CD4-positive, alpha-beta memory T cell (primary cell): ENCODE results near the gene RPRD1A. TPM values are rescaled to one million over a fixed set of nuclear protein-coding genes. Genes with fewer than 3 reads are reported as not detected.

Experiments
- CTCF ChIA-PET: fragments of 350-600 bp; sonication (Branson Sonifier 250); formaldehyde crosslinking; loops from one replicate; lab custom pipeline; 2021; ENCODE audit warnings: inconsistent platforms; ENCODE audit not compliant: partially characterized antibody; lab: Charles Lee
- POLR2A ChIA-PET: fragments of 350-600 bp; sonication (Branson Sonifier 250); formaldehyde crosslinking; loops from one replicate; lab custom pipeline; 2021; ENCODE audit not compliant: partially characterized antibody; lab: Charles Lee
- DNase-seq, 5 donors: peaks; one replicate each; pipeline versions ENCODE4 v3.0.0 to v3.0.0-alpha.2; 2020 to 2022; ENCODE audit warnings: mixed read lengths in 1 of 5
- H3K27ac ChIP-seq: one replicate; pipeline ENCODE4 v1.7.0; 2013; ENCODE audit warnings: low read depth, low read length
- H3K27me3 ChIP-seq: 2 replicates; pipeline ENCODE4 v1.7.0; 2013; ENCODE audit warnings: mild to moderate bottlenecking, low read length, moderate library complexity; ENCODE audit not compliant: insufficient read depth
- H3K36me3 ChIP-seq: 2 replicates; pipeline ENCODE4 v1.7.0; 2013; ENCODE audit warnings: mild to moderate bottlenecking, low read length, moderate library complexity; ENCODE audit not compliant: insufficient read depth
- H3K4me1 ChIP-seq: 2 replicates; pipeline ENCODE4 v1.7.0; 2013; ENCODE audit warnings: mild to moderate bottlenecking, low read length, moderate library complexity; ENCODE audit not compliant: insufficient read depth
- H3K4me3 ChIP-seq, 2 donors: one replicate each; pipeline ENCODE4 v1.7.0; 2013; ENCODE audit warnings: low read length in 2 of 2, mild to moderate bottlenecking in 1 of 2
- H3K9me3 ChIP-seq, 2 donors: one replicate each; pipeline ENCODE4 v1.7.0; 2013; ENCODE audit warnings: low read length in 2 of 2, control low read depth in 1 of 2; ENCODE audit not compliant: control insufficient read depth in 1 of 2
- H3K27ac Mint-ChIP-seq, 7 donors: one replicate each; pipeline ENCODE4 v1.8.0; 2020 to 2021; ENCODE audit warnings: mixed read lengths in 7 of 7, mild to moderate bottlenecking in 6 of 7, inconsistent platforms in 3 of 7, moderate library complexity in 3 of 7
- H3K27me3 Mint-ChIP-seq, 2 donors: one replicate each; pipeline ENCODE4 v1.8.0; 2020 to 2021; ENCODE audit warnings: mixed read lengths in 2 of 2
- H3K36me3 Mint-ChIP-seq, 2 donors: one replicate each; pipeline ENCODE4 v1.8.0; 2020 to 2021; ENCODE audit warnings: mixed read lengths in 2 of 2, inconsistent platforms in 1 of 2, mild to moderate bottlenecking in 1 of 2
- H3K4me1 Mint-ChIP-seq, 4 donors: one replicate each; pipeline ENCODE4 v1.8.0; 2020 to 2021; ENCODE audit warnings: mixed read lengths in 4 of 4, mild to moderate bottlenecking in 1 of 4
- H3K4me3 Mint-ChIP-seq, 8 donors: one replicate each; pipeline ENCODE4 v1.8.0; 2020 to 2021; ENCODE audit warnings: mixed read lengths in 8 of 8, mild to moderate bottlenecking in 7 of 8, moderate library complexity in 6 of 8, inconsistent platforms in 3 of 8
- H3K9me3 Mint-ChIP-seq, 8 donors: one replicate each; pipeline ENCODE4 v1.8.0; 2020 to 2021; ENCODE audit warnings: mixed read lengths in 8 of 8, mild to moderate bottlenecking in 5 of 8, inconsistent platforms in 3 of 8, moderate library complexity in 1 of 8
- intact Hi-C: fragments of 100-400 bp; cut with micrococcal nuclease; formaldehyde crosslinking; loops from one replicate; pipeline ENCODE4 v1.15.1; 2023
- polyA plus RNA-seq, 2 donors: library from polyadenylated mRNA; unstranded; fragments of 300-500 nt; fragmentation: Illumina TruSeq; gene quantifications; one replicate each; pipeline ENCODE4 v1.2.3, GENCODE V29; 2021
- total RNA-seq, 2 experiments: library from RNA; stranded (reverse); gene quantifications; one replicate each; pipeline ENCODE4 v1.2.3, GENCODE V29; 2021

The RPRD1A gene
- total and polyA plus RNA-seq, 4 experiments from 2014 or later, result 6.1 to 42.3 (median 26.5) TPM

DNA sequence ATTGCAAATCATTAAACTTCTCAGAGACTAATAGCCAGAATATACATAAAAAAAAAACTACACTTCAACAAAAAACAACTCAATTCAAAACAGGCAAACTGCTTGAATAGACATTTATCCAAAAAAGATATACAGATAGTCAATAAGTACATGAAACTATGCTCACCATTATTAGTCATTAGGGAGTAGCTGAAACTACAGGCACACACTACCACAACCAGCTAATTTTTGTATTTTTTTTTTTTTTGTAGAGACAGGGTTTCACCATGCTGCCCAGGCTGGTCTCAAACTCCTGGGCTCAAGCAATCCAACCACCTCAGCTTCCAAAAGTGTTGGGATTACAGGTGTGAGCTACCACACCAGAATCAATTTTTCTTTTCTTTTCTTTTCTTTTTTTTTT, 16.9 kb downstream of the RPRD1A start:
- CTCF ChIA-PET, result no interaction called here
- H3K27ac Mint-ChIP-seq, result no peak overlapping the region

DNA sequence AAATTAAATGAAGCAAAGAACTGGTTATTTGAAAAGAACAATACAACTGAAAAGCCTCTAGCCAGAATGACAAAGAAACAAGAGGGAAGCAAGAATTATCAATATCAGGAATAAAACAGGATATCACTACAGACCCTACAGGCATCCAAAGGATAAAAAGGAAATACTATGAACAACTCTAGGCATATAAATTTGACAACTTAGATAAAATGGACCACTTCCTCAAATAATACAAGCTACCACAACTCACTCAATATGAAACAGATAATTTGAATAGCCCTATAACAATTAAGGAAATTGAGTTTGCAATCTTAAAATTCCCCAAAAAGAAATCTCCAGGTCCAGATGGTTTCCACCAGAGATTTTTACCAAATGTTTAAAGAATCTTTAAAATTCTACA, 19.8 kb downstream of the RPRD1A start:
- Mint-ChIP-seq H3K9me3 (peaks cover 2 to 16% (median 8%) of the 10 kb centered on the region in 8 donors), H3K4me3 (no peak overlapping the region), H3K36me3 (peaks cover 25 to 26% of the 10 kb centered on the region in 2 donors), H3K4me1 (peaks cover 39 to 64% (median 49%) of the 10 kb centered on the region in 4 donors), H3K27ac (peak overlapping the region in 1 of 7 donors; percentile 7), H3K27me3 (no peaks in the 10 kb centered on the region)
- Histone ChIP-seq H3K36me3 (no peaks in the 10 kb centered on the region), H3K27ac (no peak overlapping the region), H3K4me3 (no peak overlapping the region), H3K27me3 (no peaks in the 10 kb centered on the region), H3K4me1 (peaks cover 15% of the 10 kb centered on the region), H3K9me3 (no peaks in the 10 kb centered on the region)
- intact Hi-C loops, result no loop called here
- DNase-seq, result no peak
- ChIA-PET CTCF (no interaction called here), POLR2A (no interaction called here)

More for the DNA sequence above, 16.9 kb downstream of the RPRD1A start:
- H3K9me3 ChIP-seq, result no peaks in the 10 kb centered on the region
- peaks cover 36 to 48% of the 10 kb centered on the region in 2 donors for H3K36me3 Mint-ChIP-seq
- no peak overlapping the region for H3K4me3 ChIP-seq
- no peak overlapping the region for H3K27ac ChIP-seq
- POLR2A ChIA-PET, result no interaction called here
- DNase-seq, result no peak
- H3K36me3 ChIP-seq, result no peaks in the 10 kb centered on the region
- H3K27me3 ChIP-seq, result no peaks in the 10 kb centered on the region
- H3K4me1 ChIP-seq, result peaks cover 11% of the 10 kb centered on the region
- H3K4me1 Mint-ChIP-seq, result peaks cover 32 to 64% (median 48%) of the 10 kb centered on the region in 4 donors
- intact Hi-C loops, result no loop called here
- H3K9me3 Mint-ChIP-seq, result peaks cover 2 to 16% (median 8%) of the 10 kb centered on the region in 8 donors
- no peaks in the 10 kb centered on the region for H3K27me3 Mint-ChIP-seq
- peak overlapping the region in 1 of 8 donors; percentile 43 for H3K4me3 Mint-ChIP-seq

DNA sequence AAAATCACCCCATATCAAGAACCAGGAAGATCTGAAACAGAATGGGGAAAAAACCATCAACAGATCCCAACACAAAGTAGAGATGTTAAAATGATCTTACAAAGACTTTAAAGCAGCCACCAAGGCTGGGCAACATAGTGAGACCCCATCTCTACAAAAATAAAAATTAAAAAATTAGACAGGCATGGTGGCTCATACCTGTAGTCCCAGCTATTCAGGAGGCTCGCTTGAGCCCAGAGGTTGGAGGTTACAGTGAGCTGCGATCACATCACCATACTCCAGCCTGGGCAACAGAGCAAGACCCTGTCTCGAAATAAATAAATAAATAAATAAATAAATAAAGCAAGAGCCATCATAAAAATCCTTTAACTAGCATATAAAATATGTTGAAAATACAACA, 20.5 kb downstream of the RPRD1A start:
- peaks cover 20 to 22% of the 10 kb centered on the region in 2 donors for H3K36me3 Mint-ChIP-seq
- Histone ChIP-seq H3K4me1 (peaks cover 21% of the 10 kb centered on the region), H3K27me3 (no peaks in the 10 kb centered on the region), H3K9me3 (no peaks in the 10 kb centered on the region), H3K4me3 (no peak overlapping the region), H3K36me3 (no peaks in the 10 kb centered on the region), H3K27ac (no peak overlapping the region)
- no peak overlapping the region for H3K27ac Mint-ChIP-seq
- intact Hi-C loops, result no loop called here
- no peaks in the 10 kb centered on the region for H3K27me3 Mint-ChIP-seq
- POLR2A ChIA-PET, result no interaction called here
- CTCF ChIA-PET, result no interaction called here
- H3K9me3 Mint-ChIP-seq, result peaks cover 2 to 16% (median 7%) of the 10 kb centered on the region in 8 donors
- no peak for DNase-seq
- H3K4me3 Mint-ChIP-seq, result peak overlapping the region in 1 of 8 donors; percentile 3
- peaks cover 41 to 64% (median 51%) of the 10 kb centered on the region in 4 donors for H3K4me1 Mint-ChIP-seq

DNA sequence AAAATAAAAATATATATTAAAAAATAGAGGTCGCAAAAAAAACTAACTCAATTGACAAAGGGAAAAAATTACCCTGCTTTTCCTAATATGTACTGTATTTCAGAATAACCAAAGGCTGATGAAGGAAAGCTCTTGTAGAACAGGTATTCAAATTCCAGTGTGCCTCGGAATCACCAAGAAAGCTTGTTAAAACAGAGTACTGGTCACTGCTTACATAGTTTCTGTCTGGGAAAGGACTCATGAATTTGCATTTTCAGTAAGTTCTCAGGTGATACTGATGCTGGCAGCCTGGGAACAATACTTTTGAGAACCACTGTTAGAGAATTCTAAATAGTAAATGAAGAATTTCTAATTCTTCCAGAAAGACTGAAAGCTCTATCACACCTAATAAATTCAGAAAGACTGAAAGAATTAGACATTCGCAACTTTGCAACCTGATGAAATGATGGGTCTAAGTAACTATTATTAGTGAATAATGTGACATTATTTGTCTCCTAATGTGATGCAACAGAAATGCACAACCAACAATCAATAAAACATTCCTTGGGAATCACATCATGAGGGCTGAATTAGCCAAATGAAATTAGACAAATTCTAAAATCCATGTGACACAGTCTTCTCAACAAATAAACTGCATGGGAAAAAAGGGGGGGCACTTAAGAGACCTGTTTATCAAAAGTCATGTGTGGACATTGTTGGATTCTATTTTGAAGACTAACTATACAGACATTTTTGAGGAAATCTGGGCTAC, 21.9 kb downstream of the RPRD1A start:
- Histone ChIP-seq H3K4me3 (no peak overlapping the region), H3K27me3 (no peaks in the 10 kb centered on the region), H3K9me3 (no peaks in the 10 kb centered on the region), H3K4me1 (peaks cover 30% of the 10 kb centered on the region), H3K36me3 (peaks cover 1% of the 10 kb centered on the region), H3K27ac (no peak overlapping the region)
- H3K9me3 Mint-ChIP-seq, result peaks cover 0 to 10% (median 3%) of the 10 kb centered on the region in 8 donors
- H3K36me3 Mint-ChIP-seq, result peaks cover 17 to 18% of the 10 kb centered on the region in 2 donors
- intact Hi-C loops, result no loop called here
- DNase-seq, result no peak
- POLR2A ChIA-PET, result no interaction called here
- CTCF ChIA-PET, result interaction anchor here (1.0 kb wide), 1 partner anchor 50 kb away, joined by 3 read pairs; no protein-coding TSS in a partner anchor
- H3K4me1 Mint-ChIP-seq, result peaks cover 45 to 68% (median 55%) of the 10 kb centered on the region in 4 donors
- H3K27me3 Mint-ChIP-seq, result no peaks in the 10 kb centered on the region
- H3K27ac Mint-ChIP-seq, result peak overlapping the region in 1 of 7 donors; percentile 86
- H3K4me3 Mint-ChIP-seq, result no peak overlapping the region

DNA sequence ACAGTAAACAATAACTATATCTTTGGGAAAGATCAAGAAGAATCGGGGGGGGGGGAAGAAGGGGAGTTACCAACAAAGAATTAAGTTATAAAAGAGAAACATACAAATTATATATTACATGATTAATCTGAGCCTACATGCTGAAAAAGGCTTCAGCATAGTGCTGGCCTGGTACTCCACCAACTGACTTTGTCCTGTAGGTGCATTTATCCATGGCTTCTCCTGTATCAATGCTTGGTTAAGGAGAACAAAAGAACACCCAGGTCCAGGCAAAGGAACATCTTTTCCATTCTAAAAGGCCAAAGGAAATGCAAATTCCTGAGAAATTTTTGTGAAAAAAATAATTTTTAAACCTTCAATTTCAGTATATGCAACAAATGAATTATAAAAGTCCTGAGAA, 24.2 kb downstream of the RPRD1A start:
- Mint-ChIP-seq H3K36me3 (peaks cover 18 to 19% of the 10 kb centered on the region in 2 donors), H3K9me3 (peaks cover 0 to 13% (median 6%) of the 10 kb centered on the region in 8 donors), H3K4me1 (peaks cover 44 to 60% (median 53%) of the 10 kb centered on the region in 4 donors), H3K27me3 (no peaks in the 10 kb centered on the region), H3K27ac (no peak overlapping the region), H3K4me3 (no peak overlapping the region)
- Histone ChIP-seq H3K27ac (no peak overlapping the region), H3K4me1 (peaks cover 31% of the 10 kb centered on the region), H3K36me3 (peaks cover 9% of the 10 kb centered on the region), H3K27me3 (no peaks in the 10 kb centered on the region), H3K4me3 (no peak overlapping the region), H3K9me3 (no peaks in the 10 kb centered on the region)
- intact Hi-C loops, result no loop called here
- POLR2A ChIA-PET, result interaction anchor here (0.7 kb wide), 1 partner anchor 9 kb away, joined by 3 read pairs; no protein-coding TSS in a partner anchor
- DNase-seq, result no peak
- CTCF ChIA-PET, result no interaction called here

DNA sequence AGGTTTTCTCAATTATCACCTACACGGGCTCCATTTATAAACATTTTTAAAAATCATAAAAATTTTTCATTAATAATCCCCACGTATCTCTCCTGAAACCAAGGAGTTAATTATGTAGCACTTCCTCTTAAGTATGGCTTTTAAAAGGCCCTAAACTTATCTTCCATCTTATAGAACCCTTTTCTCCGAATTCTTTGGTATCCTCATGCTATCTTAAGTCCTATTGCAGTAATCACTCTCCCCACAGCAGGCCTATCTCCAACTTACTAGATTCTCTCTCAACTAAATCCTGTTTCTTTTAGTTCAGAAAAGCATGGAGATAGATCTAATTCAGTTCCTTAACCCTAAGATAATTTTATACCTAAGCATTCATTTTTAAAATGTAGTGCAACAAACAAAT, 26.2 kb downstream of the RPRD1A start:
- peaks cover 38 to 58% (median 50%) of the 10 kb centered on the region in 4 donors for H3K4me1 Mint-ChIP-seq

DNA sequence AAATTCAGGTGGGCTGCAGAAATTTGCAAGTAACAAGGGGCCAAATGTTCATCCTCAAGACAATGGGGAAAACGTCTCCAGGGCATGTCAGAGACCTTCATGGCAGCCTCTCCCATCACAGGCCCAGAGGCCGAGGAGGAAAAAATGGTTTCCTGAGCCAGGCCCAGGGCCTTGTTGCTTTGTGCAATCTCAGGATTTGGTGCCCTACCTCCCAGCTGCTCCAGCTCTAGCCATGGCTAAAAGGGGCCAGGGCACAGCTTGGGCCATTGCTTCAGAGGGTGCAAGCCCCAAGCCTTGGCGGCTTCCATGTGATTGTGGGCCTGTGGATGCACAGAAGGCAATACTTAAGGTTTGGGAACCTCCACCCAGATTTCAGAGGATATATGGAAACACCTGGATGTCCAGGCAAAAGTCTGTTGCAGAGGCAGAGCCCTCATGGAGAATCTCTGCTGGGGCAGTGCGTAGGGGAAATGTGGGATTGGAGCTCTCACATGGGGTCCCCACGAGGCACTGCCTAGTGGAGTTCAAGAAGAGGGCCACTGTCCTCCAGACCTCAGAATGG, 29.2 kb downstream of the RPRD1A start:
- peaks cover 9% of the 10 kb centered on the region for H3K36me3 ChIP-seq
- H3K4me1 ChIP-seq, result peaks cover 34% of the 10 kb centered on the region
- H3K27ac ChIP-seq, result no peak overlapping the region
- no peak for DNase-seq
- Mint-ChIP-seq H3K36me3 (peaks cover 20 to 23% of the 10 kb centered on the region in 2 donors), H3K27me3 (no peaks in the 10 kb centered on the region), H3K4me1 (peaks cover 41 to 61% (median 54%) of the 10 kb centered on the region in 4 donors), H3K4me3 (no peak overlapping the region), H3K27ac (no peak overlapping the region), H3K9me3 (peaks cover 0 to 16% (median 6%) of the 10 kb centered on the region in 8 donors)
- no peak overlapping the region for H3K4me3 ChIP-seq
- no peaks in the 10 kb centered on the region for H3K27me3 ChIP-seq
- no peaks in the 10 kb centered on the region for H3K9me3 ChIP-seq
- CTCF ChIA-PET, result interaction anchor here (1.4 kb wide), 1 partner anchor 21 kb away, joined by 3 read pairs; no protein-coding TSS in a partner anchor
- intact Hi-C loops, result no loop called here
- POLR2A ChIA-PET, result no interaction called here

More for the DNA sequence above, 26.2 kb downstream of the RPRD1A start:
- H3K9me3 Mint-ChIP-seq, result peaks cover 0 to 16% (median 6%) of the 10 kb centered on the region in 8 donors
- H3K36me3 Mint-ChIP-seq, result peaks cover 19 to 20% of the 10 kb centered on the region in 2 donors
- peak overlapping the region in 1 of 8 donors; percentile 39 for H3K4me3 Mint-ChIP-seq
- no peaks in the 10 kb centered on the region for H3K27me3 Mint-ChIP-seq
- H3K27ac ChIP-seq, result no peak overlapping the region
- H3K27ac Mint-ChIP-seq, result peak overlapping the region in 2 of 7 donors; percentile 4 to 41
- intact Hi-C loops, result no loop called here
- H3K27me3 ChIP-seq, result no peaks in the 10 kb centered on the region
- ChIA-PET CTCF (interaction anchor here (1.3 kb wide), 1 partner anchor 19 kb away, joined by 3 read pairs; no protein-coding TSS in a partner anchor), POLR2A (no interaction called here)
- no peak for DNase-seq
- H3K9me3 ChIP-seq, result no peaks in the 10 kb centered on the region
- H3K4me1 ChIP-seq, result peaks cover 26% of the 10 kb centered on the region
- H3K36me3 ChIP-seq, result peaks cover 9% of the 10 kb centered on the region
- no peak overlapping the region for H3K4me3 ChIP-seq
